Neuronal stem cell (in vitro differentiated cells): ENCODE data around the gene RGPD3.
A peak's percentile ranks its signal among the peaks of the same experiment; 100 is the strongest.

ENCODE experiments used
- DNase-seq: peaks from one replicate; pipeline ENCODE4 v3.0.0-alpha.2; 2013; ENCODE audit warnings: low spot score
- H2AFZ ChIP-seq: one replicate; pipeline ENCODE4 v1.6.1; 2013; ENCODE audit warnings: mild to moderate bottlenecking, low read length, inconsistent platforms
- H2AK5ac ChIP-seq: 2 replicates; pipeline ENCODE4 v1.6.1; 2013; ENCODE audit warnings: low read depth, mild to moderate bottlenecking, inconsistent platforms, low read length, moderate library complexity, mixed read lengths
- H2BK120ac ChIP-seq: 2 replicates; pipeline ENCODE4 v1.6.1; 2013; ENCODE audit warnings: low read depth, mild to moderate bottlenecking, inconsistent platforms, low read length, moderate library complexity, mixed read lengths
- H2BK12ac ChIP-seq: one replicate; pipeline ENCODE4 v1.6.1; 2013; ENCODE audit warnings: low read length, inconsistent platforms
- H2BK15ac ChIP-seq: 2 replicates; pipeline ENCODE4 v1.6.1; 2013; ENCODE audit warnings: mild to moderate bottlenecking, low read length, inconsistent platforms, mixed read lengths
- H2BK5ac ChIP-seq: one replicate; pipeline ENCODE4 v1.6.1; 2013; ENCODE audit warnings: inconsistent platforms, mild to moderate bottlenecking, low read length, moderate library complexity
- H3K14ac ChIP-seq: one replicate; pipeline ENCODE4 v1.6.1; 2013; ENCODE audit warnings: low read length, inconsistent platforms
- H3K18ac ChIP-seq: 2 replicates; pipeline ENCODE4 v1.6.1; 2013; ENCODE audit warnings: low read length, inconsistent platforms
- H3K23ac ChIP-seq: 2 replicates; pipeline ENCODE4 v1.6.1; 2013; ENCODE audit warnings: low read depth, mild to moderate bottlenecking, mixed read lengths, low read length, inconsistent platforms; ENCODE audit not compliant: poor library complexity
- H3K27ac ChIP-seq: replicated peaks from 3 replicates; pipeline ENCODE4 v1.5.1; 2013; ENCODE audit warnings: low read length, inconsistent platforms
- H3K27me3 ChIP-seq, 3 experiments: 2 replicates each; pipeline ENCODE4 v1.6.1; 2013; ENCODE audit warnings: low read length in 3 of 3, mild to moderate bottlenecking in 2 of 3, inconsistent platforms in 1 of 3, low read depth in 1 of 3, mixed read lengths in 1 of 3, moderate library complexity in 1 of 3; ENCODE audit not compliant: control insufficient read depth in 3 of 3, insufficient read depth in 3 of 3
- H3K36me3 ChIP-seq, 2 donors: replicated peaks in 1 of 2; 2 replicates each; pipeline ENCODE4 v1.6.1; 2013; ENCODE audit warnings: low read length in 2 of 2; ENCODE audit not compliant: control insufficient read depth in 2 of 2, insufficient read depth in 2 of 2
- H3K4ac ChIP-seq: 2 replicates; pipeline ENCODE4 v1.6.1; 2013; ENCODE audit warnings: inconsistent platforms, mild to moderate bottlenecking, low read length, moderate library complexity
- H3K4me1 ChIP-seq, 2 donors: 1 replicate in 1 of 2; 2 replicates in 1 of 2; pipeline ENCODE4 v1.6.1; 2013; ENCODE audit warnings: low read length in 2 of 2, low read depth in 1 of 2; ENCODE audit not compliant: control insufficient read depth in 2 of 2, insufficient read depth in 1 of 2
- H3K4me2 ChIP-seq: one replicate; pipeline ENCODE4 v1.6.1; 2013; ENCODE audit warnings: mild to moderate bottlenecking, low read length, inconsistent platforms; ENCODE audit not compliant: insufficient read depth, poor library complexity, severe bottlenecking
- H3K4me3 ChIP-seq, 2 donors: 2 replicates each; pipeline ENCODE4 v1.5.1; 2013; ENCODE audit warnings: low read length in 2 of 2, mild to moderate bottlenecking in 2 of 2, inconsistent platforms in 1 of 2, moderate library complexity in 1 of 2
- H3K79me1 ChIP-seq: one replicate; pipeline ENCODE4 v1.6.1; 2013; ENCODE audit warnings: low read depth, mild to moderate bottlenecking, inconsistent platforms, low read length, moderate library complexity
- H3K9ac ChIP-seq: one replicate; pipeline ENCODE4 v1.6.1; 2013; ENCODE audit warnings: mild to moderate bottlenecking, low read depth, low read length, inconsistent platforms; ENCODE audit not compliant: poor library complexity
- H3K9me3 ChIP-seq, 2 donors: replicated peaks in 1 of 2; 2 replicates each; pipeline versions ENCODE3 to v1.6.1; 2013; ENCODE audit warnings: low read length in 2 of 2, mild to moderate bottlenecking in 2 of 2, inconsistent platforms in 1 of 2, low read depth in 1 of 2, mixed read lengths in 1 of 2, moderate library complexity in 1 of 2; ENCODE audit not compliant: control insufficient read depth in 2 of 2, insufficient read depth in 1 of 2
- H4K8ac ChIP-seq: one replicate; pipeline ENCODE4 v1.6.1; 2013; ENCODE audit warnings: low read depth, mild to moderate bottlenecking, inconsistent platforms, low read length, moderate library complexity
- H4K91ac ChIP-seq: one replicate; pipeline ENCODE4 v1.6.1; 2013; ENCODE audit warnings: low read length, low read depth, mild to moderate bottlenecking, inconsistent platforms; ENCODE audit not compliant: poor library complexity
- WGBS, 2 donors: extraction: QIAGEN DNeasy Blood & Tissue Kit; methylation state at CpG; one replicate each; pipeline ENCODE4 v1.1.7; 2013; ENCODE audit warnings: missing lambda C conversion rate in 2 of 2, mixed read lengths in 1 of 2; ENCODE audit not compliant: insufficient read length in 2 of 2, insufficient replicate concordance in 1 of 2; ENCODE audit errors: extremely low coverage in 2 of 2; 5-methylcytosine and 5-hydroxymethylcytosine counted together

The RGPD3 gene

DNA sequence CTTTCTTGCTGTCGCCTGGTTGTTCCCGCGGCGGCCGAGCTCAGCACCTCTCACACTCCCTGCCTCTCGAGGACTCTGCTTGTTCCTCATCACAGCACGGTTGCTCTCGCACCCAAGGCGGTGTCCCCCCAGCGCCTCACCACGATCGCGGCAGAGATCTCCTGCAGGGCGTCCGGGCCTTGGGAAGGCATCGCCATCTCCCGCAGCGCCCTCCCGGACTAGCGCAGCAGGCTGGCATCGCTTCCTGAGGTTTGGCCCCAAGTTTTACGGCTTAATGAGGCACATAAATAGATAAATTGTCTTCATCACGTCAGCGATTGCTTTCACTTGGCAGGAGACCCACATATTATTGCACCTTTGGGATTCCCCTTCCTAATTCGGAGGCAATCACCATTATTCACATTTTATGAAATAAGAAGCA, 125.4 kb downstream of the RGPD3 start:
- Histone ChIP-seq H4K91ac (no peak overlapping the region), H2AFZ (no peak overlapping the region), H2AK5ac (peak overlapping the region; percentile 3), H3K18ac (no peak overlapping the region), H3K4ac (no peak overlapping the region), H3K79me1 (no peaks in the 10 kb centered on the region), H3K36me3 (no peaks in the 10 kb centered on the region), H2BK12ac (no peak overlapping the region), H2BK15ac (no peak overlapping the region), H2BK120ac (no peak overlapping the region), H3K23ac (no peak overlapping the region), H3K27ac (no peak overlapping the region), H3K4me1 (no peaks in the 10 kb centered on the region), H3K4me3 (no peak overlapping the region), H2BK5ac (peak overlapping the region; percentile 57), H4K8ac (no peak overlapping the region), H3K4me2 (no peak overlapping the region), H3K27me3 (no peaks in the 10 kb centered on the region), H3K14ac (peak overlapping the region; percentile 87), H3K9me3 (peaks cover 0 to 5% of the 10 kb centered on the region in 2 donors), H3K9ac (no peak overlapping the region)
- no peak for DNase-seq
- WGBS, 2 donors = no CpG with 5 or more reads among the region's 25 CpGs

GRCh38 chr2:106341666-106342065, 126.5 kb downstream of the RGPD3 start:
- Histone ChIP-seq H3K79me1 (no peaks in the 10 kb centered on the region), H3K23ac (no peak overlapping the region), H4K8ac (no peak overlapping the region), H3K4me2 (no peak overlapping the region), H3K27ac (no peak overlapping the region), H3K18ac (no peak overlapping the region), H3K9ac (no peak overlapping the region), H2AK5ac (no peak overlapping the region), H3K14ac (no peak overlapping the region), H2BK120ac (no peak overlapping the region), H3K9me3 (peaks cover 0 to 5% of the 10 kb centered on the region in 2 donors), H2BK5ac (no peak overlapping the region), H3K4me1 (no peaks in the 10 kb centered on the region), H2BK15ac (no peak overlapping the region), H3K36me3 (no peaks in the 10 kb centered on the region), H3K27me3 (no peaks in the 10 kb centered on the region), H2AFZ (no peak overlapping the region), H3K4me3 (no peak overlapping the region), H2BK12ac (no peak overlapping the region), H4K91ac (no peak overlapping the region), H3K4ac (no peak overlapping the region)
- no peak for DNase-seq
- WGBS, 2 donors = no CpG with 5 or more reads among the region's 5 CpGs
